Tongue (tissue), 2 donors: Measurements from ENCODE around the gene CHN2. TPM values are rescaled to one million over a fixed set of nuclear protein-coding genes. Genes with fewer than 3 reads are reported as not detected.

Experiments used
- DNase-seq: peaks from one replicate; pipeline ENCODE4 v3.0.0-alpha.2; 2015
- total RNA-seq: library from RNA; depleted of rRNA; stranded (reverse); fragments of >200 nt; gene quantifications from one replicate; pipeline ENCODE4 v1.2.3, GENCODE V29; 2014

Gene CHN2
- total RNA-seq, 1 donor from 2014 or later = 7.6 TPM

DNA sequence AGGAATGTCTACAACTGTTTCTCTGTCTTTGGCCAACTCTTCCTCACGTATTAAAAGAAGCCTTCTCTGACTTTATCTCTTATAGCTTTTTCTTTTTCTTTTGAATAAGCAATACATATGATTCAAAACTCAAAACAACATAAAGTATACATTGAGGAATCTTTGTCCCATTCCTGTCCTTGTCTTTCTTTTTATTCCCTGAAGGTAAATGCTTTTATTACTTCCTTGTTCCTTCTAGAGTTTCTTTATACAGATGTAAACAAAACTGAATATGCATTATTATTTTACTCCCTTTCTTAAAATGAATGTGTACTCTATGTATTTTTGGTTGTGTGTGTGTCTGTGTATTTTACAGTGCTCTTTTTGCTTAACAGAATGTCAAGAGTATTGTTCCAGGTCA is 170.1 kb downstream of the CHN2 start:
- no peak for DNase-seq

DNA sequence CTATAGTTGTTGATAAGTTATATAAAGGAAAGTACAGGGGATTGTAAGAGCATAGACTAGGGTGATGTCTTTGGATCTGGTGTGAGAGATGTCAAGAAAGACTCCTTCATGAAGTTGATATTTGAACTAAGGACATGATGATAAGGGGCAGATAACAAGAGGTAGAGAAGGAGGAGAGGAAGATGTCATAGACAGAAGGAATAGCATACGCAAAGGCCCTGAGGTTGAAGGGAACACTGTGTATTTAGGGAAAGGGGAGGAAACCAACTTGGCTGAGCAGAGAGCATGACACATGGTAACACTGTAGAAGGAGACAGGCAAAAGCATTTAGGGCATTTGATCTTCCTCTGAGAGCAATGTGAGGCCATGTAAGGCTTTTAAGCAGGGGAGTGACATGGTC is 170.8 kb downstream of the CHN2 start:
- DNase-seq = no peak

DNA sequence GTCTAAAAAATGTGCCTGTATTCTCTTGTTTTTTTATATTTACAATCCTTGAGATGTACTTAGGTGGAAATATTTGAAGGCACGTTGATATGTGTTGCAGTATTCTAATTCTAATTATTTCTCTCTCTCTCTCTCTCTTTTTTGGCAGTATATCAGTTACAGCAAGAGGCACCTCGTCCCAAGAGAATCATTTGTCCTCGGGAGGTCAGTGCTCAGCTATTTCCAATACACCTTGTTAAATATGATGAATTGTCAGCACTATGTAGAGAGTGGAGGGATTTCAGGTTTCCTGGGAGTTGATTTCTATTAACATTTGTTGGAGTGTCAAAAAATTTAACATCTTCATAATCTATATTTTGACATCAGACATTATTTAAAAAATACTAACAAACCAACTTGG is 173.2 kb downstream of the CHN2 start:
- DNase-seq = no peak

- no peak for DNase-seq
Observed at GRCh38 chr7:29369909-29370488, 175.4 kb downstream of the CHN2 start.

DNA sequence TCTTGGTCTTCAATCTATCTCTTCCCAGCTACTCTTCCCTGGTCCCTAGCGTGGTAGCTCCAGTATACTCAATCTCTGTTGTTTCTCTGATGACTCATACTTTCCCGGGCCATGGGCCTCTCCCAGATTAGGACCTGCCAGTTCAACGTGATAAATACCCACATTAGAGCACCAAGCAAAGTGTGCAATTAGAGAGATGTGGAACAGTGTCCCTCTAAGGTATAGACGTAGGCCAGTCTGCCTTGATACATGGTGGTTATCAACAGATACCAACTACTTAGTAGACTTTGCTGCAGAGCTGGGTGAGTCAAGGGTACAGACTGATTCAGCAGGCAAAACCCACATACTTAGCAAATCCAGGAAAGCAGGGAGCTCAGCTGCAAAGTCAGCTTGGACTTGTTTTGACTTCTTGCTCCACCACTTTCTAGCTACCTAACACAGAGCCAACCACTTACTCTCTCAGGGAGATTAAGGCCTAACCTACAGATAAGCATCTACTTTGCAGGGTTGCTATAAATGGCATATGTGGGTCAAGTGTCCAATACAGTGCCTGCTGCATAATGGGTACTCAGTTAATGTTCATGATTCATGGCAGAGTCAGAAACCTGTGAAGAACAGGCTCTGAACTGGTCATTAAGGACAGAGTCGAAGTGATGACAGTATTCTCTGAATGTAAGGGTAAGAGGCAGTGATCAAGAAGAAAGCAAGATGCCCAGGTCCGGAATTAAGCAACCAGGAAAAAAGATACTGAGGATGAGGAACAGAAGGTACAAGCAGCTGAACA is 176.1 kb downstream of the CHN2 start:
- no peak for DNase-seq

GRCh38 chr7:29371472-29371871 is 176.9 kb downstream of the CHN2 start:
- no peak for DNase-seq

- no peak for DNase-seq
Observed at GRCh38 chr7:29372351-29373090, 177.9 kb downstream of the CHN2 start.

GRCh38 chr7:29375641-29376562 is 181.3 kb downstream of the CHN2 start:
- no peak for DNase-seq

- DNase-seq = no peak
Observed at GRCh38 chr7:29377718-29378117, 183.1 kb downstream of the CHN2 start.

DNA sequence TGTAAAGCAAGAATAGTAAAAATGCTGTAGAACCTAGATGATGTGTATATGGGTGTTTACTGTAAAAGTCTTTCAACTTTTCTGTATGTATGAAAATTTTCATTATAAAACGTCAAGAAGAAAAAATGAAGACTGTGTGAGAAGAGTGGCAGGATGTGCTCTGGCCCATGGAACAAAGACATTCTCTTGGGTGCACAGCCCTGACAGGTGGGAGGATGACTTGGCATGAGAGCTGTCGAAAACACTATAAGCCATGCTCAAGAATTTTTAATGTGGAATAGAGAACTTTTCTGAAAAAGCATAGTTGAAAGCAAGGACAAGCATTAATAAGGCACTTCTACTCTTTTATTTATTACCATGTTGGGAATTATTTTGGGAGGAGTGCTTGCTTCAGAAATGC is 185.0 kb downstream of the CHN2 start:
- DNase-seq = no peak

DNA sequence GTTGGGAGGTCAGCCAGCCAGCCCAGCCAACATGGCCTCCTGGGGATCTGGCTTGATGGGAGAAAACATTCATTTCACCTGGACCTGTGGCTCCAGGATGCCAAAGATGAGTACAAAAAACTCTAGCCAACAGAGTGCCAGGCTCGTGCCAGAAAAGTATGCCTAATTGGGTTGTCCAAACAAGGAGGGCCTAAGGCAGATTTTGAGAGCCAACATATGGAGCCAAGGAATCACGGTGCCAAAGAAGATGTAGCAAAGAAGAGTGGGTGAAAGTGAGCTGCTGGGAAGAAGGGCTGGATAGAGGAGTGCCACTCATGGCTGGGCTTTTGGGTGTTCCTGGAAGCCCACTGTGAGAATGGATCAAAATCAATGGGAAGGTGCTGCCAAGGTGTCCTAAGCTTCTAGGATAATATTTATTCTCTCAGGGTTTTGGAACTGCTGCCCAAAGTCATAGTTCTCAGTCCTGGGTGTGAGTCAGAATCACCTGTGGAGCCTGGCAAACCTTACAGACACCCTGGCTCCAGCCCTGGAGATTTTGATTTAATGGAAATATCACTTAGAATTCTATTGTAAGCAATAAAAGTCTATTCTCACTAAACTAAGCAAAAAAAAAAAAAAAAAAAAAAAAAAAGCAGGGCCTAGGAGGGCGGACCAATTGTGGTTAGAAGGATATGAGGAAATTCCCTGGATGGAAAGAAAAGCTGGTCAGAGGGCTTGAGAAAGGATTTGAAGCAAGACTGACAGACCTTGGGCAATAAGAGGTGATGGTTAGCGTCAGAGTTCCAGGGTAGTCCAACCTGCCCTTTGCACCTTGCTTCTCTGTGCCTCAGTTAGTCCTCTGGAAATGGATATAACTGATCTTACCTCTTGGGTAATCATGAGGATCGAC is 186.9 kb downstream of the CHN2 start:
- DNase-seq = no peak

GRCh38 chr7:29384277-29384676 is 189.7 kb downstream of the CHN2 start:
- DNase-seq = no peak

- DNase-seq = no peak
Observed at GRCh38 chr7:29385214-29385814, 190.7 kb downstream of the CHN2 start.

DNA sequence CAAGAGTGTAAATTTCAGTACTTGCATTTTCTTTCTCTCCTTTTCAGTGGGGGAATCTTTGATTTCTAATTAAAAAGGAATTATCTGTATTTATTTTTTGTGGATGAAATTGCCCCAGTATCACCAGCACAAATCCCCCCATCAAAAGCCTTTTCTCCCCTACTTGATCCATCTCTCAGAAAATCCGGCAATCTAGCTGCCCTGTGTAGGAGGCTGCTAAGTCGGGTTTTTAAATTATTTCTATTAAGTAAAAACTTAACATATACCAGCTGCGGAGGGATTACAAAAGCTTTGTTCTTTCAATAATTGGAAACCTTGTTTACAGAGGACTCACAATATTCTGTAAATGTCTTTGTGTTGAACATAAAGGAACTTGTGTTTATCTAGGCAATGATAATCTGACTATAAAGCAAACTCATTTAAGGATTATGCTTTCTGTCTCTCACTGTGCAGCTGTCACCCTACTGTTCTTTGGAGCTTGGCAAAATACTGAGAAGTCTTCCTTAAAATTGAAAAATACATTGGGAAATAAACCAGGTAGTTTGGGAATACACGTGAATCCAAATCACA is 191.7 kb downstream of the CHN2 start:
- peak; percentile 3 for DNase-seq

GRCh38 chr7:29391262-29391661 is 196.7 kb downstream of the CHN2 start:
- DNase-seq = no peak

DNA sequence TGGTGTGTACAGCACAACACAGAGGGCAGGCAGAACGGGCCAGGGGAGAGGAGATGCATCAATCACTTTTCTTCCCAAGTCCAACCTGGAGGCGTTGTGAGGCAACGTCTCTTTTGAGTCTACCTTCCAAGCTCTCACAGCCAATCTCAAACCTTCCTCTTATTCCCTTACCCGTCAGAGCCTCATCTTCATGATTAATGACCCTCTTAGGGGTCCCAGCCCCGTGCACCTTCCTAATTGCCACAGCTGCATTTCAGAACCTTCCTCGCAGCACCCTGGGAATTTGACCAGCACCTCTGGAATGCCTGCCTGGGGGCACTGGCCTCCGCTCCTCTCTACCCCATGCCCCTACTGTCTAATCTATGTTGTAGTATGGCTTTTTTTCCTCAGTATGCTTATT is 199.7 kb downstream of the CHN2 start:
- DNase-seq = no peak

DNA sequence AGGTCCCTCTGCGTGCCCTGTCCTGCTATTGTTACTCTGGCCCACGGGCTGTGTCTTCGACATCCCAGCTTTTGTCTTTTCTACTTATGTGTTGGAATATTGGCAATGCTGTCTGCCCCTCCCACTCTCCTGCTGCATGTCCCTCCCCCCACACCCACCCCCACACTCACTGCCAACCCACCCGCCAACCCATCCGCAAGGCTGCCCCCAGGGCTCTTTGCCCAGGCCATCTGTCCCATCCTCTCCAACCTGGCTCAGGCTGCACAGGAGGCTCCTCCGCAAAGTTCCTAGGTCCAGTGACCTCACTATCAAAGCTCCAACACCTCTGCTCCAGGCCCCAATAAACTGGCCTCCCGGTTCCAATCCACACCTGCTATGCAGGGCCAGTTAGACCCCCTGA is 202.0 kb downstream of the CHN2 start:
- no peak for DNase-seq

DNA sequence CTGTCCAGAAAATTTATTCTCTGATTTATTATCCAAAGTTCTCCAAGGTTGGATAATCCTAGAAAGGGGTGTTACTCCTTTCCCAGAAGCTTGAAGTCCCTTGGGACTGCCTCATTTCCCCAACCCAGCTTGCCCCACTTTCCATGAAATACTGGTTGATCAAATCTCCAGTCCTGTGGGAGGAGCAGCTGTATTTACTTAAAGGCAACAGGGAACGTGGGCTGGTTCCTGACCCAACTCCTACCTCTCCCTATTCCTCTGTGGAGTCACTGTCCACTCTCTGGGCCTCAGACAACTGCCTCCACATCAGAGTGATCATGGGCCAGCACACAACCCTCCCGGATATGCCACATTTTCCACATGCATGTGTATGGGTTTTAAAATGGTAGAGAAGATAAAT is 202.8 kb downstream of the CHN2 start:
- DNase-seq = no peak

GRCh38 chr7:29398011-29398410 is 203.4 kb downstream of the CHN2 start:
- no peak for DNase-seq

- no peak for DNase-seq
Observed at GRCh38 chr7:29400437-29400836, 205.9 kb downstream of the CHN2 start.

- no peak for DNase-seq
Observed at GRCh38 chr7:29401769-29402168, 207.2 kb downstream of the CHN2 start.
